Measurements from ENCODE around the gene MUC2.

The MUC2 gene

DNA sequence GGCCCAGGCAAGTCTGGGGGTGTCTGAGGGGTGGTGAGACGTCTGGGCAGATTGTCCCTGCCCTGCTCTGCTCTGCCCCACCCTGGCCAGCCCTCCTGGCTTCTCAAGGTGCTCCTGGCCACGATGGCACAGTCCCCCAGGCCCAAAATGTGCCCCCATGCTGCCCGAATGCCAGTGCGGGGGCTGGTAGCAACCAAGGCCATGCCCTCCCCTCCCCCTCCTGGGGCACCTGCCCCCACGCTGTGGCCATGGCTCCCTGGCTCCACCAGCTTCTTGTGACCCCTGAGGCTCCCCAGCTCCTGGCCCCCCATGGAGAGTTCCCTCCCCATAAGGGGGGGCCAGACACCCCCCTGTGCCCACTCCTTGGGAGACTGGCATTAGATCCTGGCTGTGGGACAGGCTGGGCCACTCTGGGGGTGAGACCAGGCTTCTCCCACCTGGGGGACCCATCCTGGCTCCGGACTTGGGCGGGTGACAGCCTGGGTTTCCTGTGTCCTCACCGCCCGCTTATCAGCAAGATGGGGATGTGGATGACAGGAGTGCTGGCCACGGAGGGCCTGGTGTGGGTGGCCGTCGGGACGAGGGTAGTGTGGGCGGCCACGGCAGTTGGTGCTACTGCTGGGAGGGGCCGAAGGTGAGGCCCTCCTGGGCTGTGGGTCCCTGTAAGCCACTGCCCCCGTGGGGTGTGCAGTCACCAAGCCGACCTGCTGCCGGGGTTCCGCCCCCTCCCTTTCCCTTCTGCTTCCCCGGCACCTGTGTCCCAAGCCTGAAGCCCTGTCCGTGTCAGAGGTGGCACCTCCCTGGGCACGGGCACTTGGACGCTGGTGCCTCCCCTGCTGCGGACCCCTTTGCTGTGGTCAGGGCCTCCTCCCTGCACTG lies 22.3 kb upstream of the MUC2 start:
- no peak for DNase-seq

DNA sequence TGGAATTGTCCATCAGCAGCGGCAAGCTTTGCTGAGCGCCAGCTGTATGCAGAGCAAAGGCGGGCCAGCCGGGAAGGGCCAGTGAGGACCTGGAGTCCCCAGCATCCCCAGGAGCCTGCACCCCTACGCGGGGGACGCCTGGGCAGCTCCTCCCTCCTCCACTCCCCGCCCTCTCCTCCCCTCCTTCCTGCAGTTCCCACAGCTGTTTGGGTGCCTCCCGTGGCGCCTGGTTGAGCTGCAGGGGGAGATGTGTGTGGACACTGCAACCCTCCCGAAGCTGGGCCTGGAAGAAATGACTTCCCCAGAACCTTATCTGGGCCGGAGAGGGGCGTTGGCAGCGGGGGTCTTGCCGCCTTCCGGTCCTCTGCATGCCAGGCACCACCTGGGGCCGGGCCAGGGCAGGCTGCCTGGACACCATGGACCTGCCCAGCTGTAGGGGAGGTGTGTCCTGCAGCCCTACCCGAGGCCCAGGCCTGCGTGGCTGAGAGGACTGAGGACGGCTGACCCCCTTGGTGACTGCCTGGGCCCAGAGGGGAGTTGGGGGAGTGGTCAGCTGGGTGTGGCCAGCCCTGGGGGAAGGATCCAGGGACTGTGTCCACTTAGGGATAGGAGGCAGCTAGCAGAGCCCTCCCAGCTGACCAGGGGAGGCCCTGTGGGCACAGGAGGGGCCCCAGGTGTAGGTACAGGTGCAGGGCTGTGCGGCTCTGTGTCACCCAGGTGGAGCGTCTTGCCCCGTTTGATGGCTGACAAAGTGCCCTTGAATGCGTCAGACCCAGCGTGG lies 21.4 kb upstream of the MUC2 start:
- DNase-seq, result no peak

GRCh38 chr11:1054143-1055108 lies 20.2 kb upstream of the MUC2 start:
- DNase-seq, result no peak

GRCh38 chr11:1055109-1055703 lies 19.5 kb upstream of the MUC2 start:
- no peak for DNase-seq

DNA sequence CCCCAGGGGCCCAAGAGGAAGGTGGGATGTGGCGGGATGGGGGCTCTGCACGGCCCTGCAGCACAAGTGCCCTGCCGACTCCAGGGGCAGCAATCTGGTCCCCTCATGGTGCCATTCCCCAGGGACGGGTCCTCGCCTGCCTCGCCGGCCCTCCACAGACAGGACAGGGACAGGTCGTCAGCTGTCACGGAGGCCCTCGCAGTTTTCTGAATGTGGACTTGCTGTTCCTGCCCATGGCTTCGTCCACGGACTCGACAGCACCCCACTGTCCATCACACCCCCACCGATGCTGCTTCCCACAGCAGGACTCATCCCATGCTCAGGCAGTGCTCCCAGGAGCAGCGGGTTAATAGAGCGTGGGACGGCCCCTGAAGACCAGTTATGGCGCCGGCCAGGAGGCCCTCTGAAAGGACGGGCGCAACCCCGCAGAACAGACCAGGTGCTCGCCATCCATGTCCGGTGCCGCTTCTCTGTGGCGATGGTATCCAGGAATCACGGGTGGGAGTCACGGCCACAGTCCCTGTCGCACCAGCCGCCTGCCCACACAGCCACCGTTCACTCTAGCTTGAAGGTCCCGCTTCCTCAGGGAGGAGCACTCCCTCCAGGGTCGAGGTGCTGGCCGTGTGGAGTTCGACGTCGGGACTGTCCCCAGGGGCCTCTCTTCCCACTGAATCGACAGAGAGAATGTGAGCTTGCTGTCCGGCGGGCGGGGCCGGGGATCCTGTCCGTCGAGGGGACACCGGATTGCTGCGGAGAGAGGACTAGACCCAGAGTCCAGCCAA lies 18.5 kb upstream of the MUC2 start:
- no peak for DNase-seq

DNA sequence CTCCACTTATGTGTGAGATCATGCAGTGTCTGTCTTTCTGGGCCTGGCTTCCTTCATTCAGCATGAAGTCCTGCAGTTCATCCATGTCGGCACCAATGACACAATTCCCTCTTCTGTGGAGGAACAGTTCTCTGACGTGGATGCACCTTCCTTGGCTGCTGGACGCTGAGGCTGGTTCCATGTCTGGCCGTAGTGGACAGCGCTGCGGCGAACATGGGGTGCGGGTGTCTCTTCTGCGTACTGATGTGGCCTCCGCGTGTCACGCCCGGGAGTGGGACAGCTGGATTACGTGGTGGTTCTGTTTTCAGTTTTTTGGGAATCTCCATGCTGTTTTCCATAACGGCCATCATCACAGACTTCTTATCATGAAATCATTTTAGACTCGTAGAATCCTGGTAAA lies 16.9 kb upstream of the MUC2 start:
- no peak for DNase-seq

- no peak for DNase-seq
Measured at GRCh38 chr11:1059759-1060158, 14.9 kb upstream of the MUC2 start.

GRCh38 chr11:1060410-1060809 lies 14.3 kb upstream of the MUC2 start:
- no peak for DNase-seq

DNA sequence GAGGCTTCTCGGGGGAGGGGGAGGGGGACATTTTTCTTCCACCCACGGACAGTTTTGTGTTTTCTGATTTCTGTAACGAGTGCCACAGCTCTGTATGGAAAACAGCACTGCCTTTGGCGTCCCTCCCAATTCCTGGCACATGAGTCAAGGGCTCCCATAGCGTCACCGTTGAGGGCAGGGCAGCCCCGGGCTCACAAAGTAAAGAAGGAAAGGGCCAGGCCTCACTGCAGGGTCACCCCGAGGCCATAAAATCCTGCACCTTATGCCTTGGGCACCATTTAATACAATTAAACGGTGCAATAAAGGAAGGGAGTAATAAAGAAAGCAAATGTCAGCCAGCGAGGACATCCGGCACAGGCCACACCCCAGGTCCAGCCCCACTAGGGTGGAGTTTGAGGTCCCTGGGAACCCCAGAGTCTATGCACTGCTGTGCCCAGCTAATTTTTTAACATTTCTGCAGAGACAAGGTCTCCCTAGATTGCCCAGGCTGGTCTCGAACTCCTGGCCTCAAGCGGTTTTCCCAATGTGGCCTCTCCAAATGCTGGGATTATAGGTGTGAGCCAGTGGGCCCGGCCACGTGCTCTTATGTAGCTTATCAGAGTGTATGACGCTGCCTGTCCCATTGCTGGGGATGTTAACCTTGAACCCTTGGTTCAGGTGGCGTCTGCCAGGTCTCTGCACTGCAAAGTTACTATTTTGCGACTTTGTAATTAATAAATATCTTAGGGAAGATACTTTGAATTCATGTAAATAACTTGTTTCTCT lies 13.6 kb upstream of the MUC2 start:
- DNase-seq, result no peak

DNA sequence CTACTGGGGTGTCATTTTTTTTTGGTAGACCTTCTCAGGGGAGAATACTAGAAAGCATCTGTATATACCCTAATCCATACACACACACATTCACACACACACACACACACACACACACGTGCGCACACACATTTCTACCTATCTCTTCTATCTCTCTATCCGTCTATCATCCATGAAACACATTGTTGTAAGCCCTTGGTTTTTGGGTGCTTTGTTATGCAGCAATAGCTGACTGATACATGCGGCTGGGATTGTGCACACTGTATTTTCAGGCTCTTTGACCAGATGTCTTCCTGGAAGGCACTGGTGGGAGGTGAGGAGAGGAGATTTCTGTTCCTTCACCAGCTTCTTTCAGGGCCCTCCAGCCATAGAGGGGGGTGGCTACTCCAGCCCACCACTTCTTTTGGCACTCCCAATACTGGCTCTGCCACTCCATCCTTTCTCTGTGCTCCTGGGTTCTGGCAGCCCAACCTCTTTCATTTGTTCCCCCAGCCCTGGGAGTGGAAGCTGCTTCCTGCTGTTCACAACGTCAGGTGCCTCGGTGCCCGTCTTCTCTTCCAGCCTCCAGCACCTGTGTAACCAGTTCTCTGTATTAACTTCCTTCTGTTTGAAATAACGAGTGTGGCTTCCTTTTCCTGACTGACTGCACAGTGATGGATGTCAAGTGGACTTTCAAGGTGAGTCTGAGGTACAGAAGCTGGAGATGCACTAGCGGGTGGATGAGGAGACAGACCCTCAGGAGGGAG lies 12.4 kb upstream of the MUC2 start:
- no peak for DNase-seq

DNA sequence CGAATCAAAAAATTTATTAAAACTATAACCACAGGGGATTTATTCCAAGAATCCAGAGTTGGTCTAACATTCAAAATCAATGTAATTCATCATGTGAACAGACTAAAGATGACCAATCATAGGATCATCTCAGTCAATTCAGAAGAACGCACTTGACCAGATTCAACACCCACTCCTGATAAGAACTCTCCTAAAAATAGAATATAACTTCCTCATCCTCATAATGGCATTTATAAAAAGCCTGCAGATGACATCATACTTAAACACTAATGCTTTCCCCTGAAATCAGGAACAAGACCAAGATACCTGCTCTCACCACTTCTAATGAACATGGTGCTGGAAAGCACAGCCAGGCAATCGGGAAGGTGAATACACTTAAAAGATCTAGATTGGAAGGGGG lies 10.5 kb upstream of the MUC2 start:
- DNase-seq, result no peak

DNA sequence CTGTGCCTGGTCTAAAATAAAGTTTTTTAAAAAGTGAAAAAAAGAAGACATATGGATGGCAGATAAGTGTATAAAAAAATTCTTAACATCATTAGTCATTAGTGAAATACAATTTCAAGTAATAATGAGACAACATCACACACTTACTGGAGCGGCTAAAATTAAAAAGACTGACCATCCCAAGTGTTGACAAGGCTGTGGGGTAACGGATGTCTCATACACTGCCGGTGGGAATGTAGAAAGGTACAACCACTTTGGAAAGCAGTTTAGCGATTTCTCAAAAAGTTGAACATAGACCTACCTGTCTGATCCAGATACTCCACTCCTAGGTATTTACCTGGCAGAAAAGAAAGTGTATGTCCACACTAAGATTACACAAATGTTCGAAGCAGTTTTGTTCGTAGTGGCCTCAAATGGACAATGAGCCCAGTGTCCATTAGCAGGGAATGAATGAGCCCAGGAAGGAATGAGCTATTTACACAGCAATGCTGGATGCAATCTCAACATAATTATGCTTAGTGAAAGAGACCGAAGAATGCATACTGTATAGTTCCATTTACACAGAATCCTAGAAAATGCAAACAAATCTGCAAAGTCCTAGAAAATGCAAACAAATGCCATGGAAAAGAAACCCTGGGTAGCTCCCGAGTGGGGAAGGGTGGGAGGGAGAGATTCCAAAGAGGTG lies 6.7 kb upstream of the MUC2 start:
- DNase-seq, result no peak

- DNase-seq, result no peak
Measured at GRCh38 chr11:1069740-1070139, 4.9 kb upstream of the MUC2 start.

DNA sequence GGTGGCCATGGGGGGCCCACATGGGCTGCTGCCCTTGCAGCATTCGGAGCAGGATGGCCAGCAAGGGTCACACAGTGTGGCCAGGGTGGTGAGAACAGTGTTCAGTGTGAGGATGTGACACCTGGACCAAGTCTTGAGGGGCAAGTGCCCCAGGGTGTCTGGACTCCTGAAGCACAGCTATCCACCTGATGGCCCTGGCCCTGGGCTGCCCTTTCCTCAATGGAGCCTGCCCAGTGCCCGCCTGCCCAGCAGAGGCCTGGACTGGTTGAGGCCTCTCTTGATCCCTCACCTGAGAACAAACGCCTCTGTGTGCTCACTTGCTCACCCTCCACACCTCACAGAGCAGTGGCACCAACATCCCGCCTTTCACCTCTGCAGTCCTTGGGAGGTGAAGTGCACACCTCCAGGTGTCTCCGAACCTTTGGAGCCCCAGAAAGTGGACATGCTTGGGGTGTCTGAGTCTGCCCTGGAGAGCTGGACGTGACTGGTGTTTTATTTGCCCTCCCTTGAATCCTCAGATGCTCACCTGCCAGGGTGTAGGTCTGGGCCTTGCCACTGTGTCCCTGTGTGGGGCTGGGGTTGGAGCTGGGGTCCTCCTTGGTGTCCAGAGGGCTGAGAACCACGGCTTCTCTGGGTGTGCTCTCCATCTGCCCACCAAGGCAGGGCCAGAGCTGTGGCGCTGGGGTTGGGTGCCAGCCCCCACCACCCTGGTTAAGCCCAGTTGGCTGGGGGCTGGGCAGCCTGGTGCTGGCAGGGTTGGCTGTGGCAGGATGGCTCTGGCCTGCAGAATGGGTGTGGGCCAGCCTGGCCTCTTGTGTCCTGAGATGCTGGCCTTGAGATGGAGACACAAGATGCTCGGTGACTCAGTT lies 3.8 kb upstream of the MUC2 start:
- DNase-seq, result no peak

GRCh38 chr11:1071571-1072115 lies 3.0 kb upstream of the MUC2 start:
- DNase-seq, result no peak

- DNase-seq, result no peak
Measured at GRCh38 chr11:1072116-1072820, 2.4 kb upstream of the MUC2 start.

DNA sequence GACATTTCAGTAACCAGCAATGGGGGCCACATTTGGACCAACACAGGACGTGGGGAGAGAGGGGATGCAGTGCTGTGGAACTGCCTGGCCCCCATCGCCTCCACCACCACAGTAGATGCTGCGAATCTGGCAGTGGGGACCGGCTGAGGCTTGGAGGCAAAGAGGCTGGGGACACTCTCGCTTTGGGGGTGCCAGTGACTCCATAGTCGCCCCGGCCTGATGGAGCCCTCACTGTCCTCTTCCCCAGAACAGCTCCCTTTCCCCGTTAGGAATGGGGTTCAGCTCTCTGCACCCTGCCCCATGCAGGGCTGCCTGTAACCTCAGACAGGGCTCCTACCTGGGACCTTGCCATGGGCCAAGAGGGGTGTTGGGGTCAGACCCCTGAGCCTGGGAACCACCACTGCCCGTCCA lies 1.8 kb upstream of the MUC2 start:
- no peak for DNase-seq

DNA sequence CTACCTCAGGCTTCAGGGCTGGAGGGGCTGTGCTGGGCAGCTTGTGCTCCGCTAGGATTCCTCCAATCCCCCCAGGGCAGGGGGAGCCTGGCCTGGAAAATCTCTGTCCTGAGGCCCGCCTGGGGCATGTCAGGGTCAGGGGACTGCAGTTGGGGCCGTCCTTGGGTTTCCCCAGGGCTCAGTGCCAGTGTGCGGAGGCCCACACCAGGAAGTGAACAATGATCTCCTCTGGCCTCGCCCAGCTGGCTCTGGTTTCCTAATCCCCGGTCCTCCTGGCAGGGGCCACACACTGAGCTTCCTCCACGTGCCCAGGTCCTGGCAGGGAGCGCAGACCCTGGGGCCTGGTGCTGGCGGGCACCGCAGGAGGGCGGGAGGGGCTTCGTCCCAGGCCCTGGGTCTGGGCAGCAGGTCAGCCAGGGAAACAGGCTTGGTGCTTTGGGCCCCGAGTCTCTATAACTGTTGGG lies 1.4 kb upstream of the MUC2 start:
- DNase-seq, result no peak

Data from SIG-M5 (cell line).